OCI-LY7 (cell line): ENCODE results near the gene PIK3C2B.

Experiments
- EZH2phosphoT487 ChIP-seq: fragments of 200-600 bp; sonication (generic); IDR thresholded peaks from 2 replicates; pipeline ENCODE4 v1.6.1; 2018; ENCODE audit warnings: low read depth, borderline replicate concordance, mild to moderate bottlenecking, mixed run types, antibody characterized with exemption, low read length, moderate library complexity, mixed read lengths
- TF ChIP-seq, protein P1 (sequence below): fragments of 200-600 bp; sonication (generic); conservative IDR thresholded peaks from 2 replicates; pipeline ENCODE4 v1.5.1; 2014; ENCODE audit warnings: mild to moderate bottlenecking, antibody characterized with exemption, low read length, moderate library complexity, mixed read lengths

- TF ChIP-seq, protein P1, sequence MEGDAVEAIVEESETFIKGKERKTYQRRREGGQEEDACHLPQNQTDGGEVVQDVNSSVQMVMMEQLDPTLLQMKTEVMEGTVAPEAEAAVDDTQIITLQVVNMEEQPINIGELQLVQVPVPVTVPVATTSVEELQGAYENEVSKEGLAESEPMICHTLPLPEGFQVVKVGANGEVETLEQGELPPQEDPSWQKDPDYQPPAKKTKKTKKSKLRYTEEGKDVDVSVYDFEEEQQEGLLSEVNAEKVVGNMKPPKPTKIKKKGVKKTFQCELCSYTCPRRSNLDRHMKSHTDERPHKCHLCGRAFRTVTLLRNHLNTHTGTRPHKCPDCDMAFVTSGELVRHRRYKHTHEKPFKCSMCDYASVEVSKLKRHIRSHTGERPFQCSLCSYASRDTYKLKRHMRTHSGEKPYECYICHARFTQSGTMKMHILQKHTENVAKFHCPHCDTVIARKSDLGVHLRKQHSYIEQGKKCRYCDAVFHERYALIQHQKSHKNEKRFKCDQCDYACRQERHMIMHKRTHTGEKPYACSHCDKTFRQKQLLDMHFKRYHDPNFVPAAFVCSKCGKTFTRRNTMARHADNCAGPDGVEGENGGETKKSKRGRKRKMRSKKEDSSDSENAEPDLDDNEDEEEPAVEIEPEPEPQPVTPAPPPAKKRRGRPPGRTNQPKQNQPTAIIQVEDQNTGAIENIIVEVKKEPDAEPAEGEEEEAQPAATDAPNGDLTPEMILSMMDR = no peak
- TF ChIP-seq EZH2phosphoT487 = no peak
These were observed 46.2 kb downstream of the PIK3C2B start for GRCh38 chr1:204448344-204448964.
